ENCODE data around the gene DGUOK.

DNA sequence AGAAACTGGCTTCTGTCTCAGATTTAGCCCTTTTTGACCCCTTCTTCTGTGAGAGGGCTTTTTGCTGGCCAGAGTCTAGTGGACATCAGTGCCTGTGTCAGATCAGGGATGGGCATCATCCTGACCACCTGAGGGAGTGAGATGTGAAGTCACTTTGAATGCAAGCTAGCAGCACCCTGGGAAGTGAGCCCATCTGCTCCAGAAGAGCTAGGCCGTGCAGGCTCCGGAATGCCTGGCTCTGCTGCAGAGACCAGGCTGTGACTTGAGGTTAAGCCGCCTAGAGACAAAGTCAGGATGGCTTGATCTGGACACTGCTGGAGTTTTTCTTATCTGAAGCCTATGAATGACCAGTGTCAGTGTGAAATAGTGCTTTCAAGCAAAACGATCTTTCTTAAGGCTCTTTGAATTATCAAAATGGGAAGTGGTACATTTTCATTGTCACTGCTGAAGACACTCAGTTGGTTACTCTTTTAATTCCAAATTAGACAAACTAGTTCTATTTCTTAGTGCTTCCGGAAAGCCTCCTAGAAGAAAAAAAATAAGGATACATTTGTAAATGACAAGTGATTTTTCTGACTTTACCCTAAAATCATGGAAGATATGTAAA, 20.8 kb downstream of the DGUOK start:
- TF ChIP-seq, protein P1, sequence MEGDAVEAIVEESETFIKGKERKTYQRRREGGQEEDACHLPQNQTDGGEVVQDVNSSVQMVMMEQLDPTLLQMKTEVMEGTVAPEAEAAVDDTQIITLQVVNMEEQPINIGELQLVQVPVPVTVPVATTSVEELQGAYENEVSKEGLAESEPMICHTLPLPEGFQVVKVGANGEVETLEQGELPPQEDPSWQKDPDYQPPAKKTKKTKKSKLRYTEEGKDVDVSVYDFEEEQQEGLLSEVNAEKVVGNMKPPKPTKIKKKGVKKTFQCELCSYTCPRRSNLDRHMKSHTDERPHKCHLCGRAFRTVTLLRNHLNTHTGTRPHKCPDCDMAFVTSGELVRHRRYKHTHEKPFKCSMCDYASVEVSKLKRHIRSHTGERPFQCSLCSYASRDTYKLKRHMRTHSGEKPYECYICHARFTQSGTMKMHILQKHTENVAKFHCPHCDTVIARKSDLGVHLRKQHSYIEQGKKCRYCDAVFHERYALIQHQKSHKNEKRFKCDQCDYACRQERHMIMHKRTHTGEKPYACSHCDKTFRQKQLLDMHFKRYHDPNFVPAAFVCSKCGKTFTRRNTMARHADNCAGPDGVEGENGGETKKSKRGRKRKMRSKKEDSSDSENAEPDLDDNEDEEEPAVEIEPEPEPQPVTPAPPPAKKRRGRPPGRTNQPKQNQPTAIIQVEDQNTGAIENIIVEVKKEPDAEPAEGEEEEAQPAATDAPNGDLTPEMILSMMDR (conservative IDR thresholded peaks at IDR 0.05): no peak
- TF ChIP-seq ZFX (IDR thresholded peaks at IDR 0.05): no peak
